GM15510 (cell line): ENCODE data around the gene ZCCHC3.
A peak's percentile ranks its signal among the peaks of the same experiment; 100 is the strongest.

Experiments used
- POLR2A ChIP-seq: IDR thresholded peaks from 3 replicates; pipeline ENCODE4 v1.6.1; 2011; ENCODE audit warnings: borderline replicate concordance; ENCODE audit not compliant: insufficient read length; ENCODE audit errors: extremely low read depth

The ZCCHC3 gene

GRCh38 chr20:275791-276190 lies 21.6 kb upstream of the ZCCHC3 start:
- no peak for TF ChIP-seq POLR2A

GRCh38 chr20:276620-277495 lies 20.5 kb upstream of the ZCCHC3 start:
- no peak for TF ChIP-seq POLR2A

- no peak for TF ChIP-seq POLR2A
These were observed 19.9 kb upstream of the ZCCHC3 start for GRCh38 chr20:277496-277781.

GRCh38 chr20:278181-278580 lies 19.2 kb upstream of the ZCCHC3 start:
- no peak for TF ChIP-seq POLR2A

- TF ChIP-seq POLR2A = no peak
These were observed 18.5 kb upstream of the ZCCHC3 start for GRCh38 chr20:278607-279571.

- no peak for TF ChIP-seq POLR2A
These were observed 13.2 kb upstream of the ZCCHC3 start for GRCh38 chr20:284172-284571.

- no peak for TF ChIP-seq POLR2A
These were observed 10.9 kb upstream of the ZCCHC3 start for GRCh38 chr20:286508-286907.

GRCh38 chr20:288956-289692 lies 8.2 kb upstream of the ZCCHC3 start:
- TF ChIP-seq POLR2A = no peak

GRCh38 chr20:289693-290083 lies 7.7 kb upstream of the ZCCHC3 start:
- TF ChIP-seq POLR2A = no peak

GRCh38 chr20:290084-290831 lies 7.1 kb upstream of the ZCCHC3 start, which contains the start of gene C20orf96:
C20orf96 (minus strand) TSS chr20:290750; CDS start chr20:290610, 140 bp downstream.
- TF ChIP-seq POLR2A = peak; percentile 38

- TF ChIP-seq POLR2A = no peak
These were observed 2.8 kb upstream of the ZCCHC3 start for GRCh38 chr20:294602-295001.

- no peak for TF ChIP-seq POLR2A
These were observed 1.6 kb upstream of the ZCCHC3 start for GRCh38 chr20:295804-296203.

- TF ChIP-seq POLR2A = peak; percentile 44
These were observed 780 bp downstream of the ZCCHC3 start for GRCh38 chr20:297925-298775.
